AG04450 (cell line): Measurements from ENCODE around the gene ABHD17B. TPM values are rescaled to one million over a fixed set of nuclear protein-coding genes. Genes with fewer than 3 reads are reported as not detected.

Experiments
- CTCF ChIA-PET: fragments of 300-600, 350-600 bp; formaldehyde crosslinking; extraction: SDS; loops from one replicate; lab custom pipeline; 2022; ENCODE audit warnings: antibody characterized with exemption, inconsistent platforms; lab: Charles Lee
- POLR2A ChIA-PET: fragments of 350-600 bp; formaldehyde crosslinking; extraction: SDS; loops from one replicate; lab custom pipeline; 2021; ENCODE audit warnings: antibody characterized with exemption, inconsistent platforms; lab: Yijun Ruan, JAX
- DNase-seq: peaks from one replicate; pipeline ENCODE4 v3.0.0-alpha.2; 2011; ENCODE audit warnings: low read depth, low spot score
- H3K27ac ChIP-seq: one replicate; pipeline ENCODE4 v1.5.1; 2012; ENCODE audit warnings: low read depth, low read length, control low read depth
- H3K27me3 ChIP-seq: one replicate; pipeline ENCODE4 v1.6.0; 2012; ENCODE audit warnings: low read length; ENCODE audit not compliant: control insufficient read depth, insufficient read depth
- H3K4me3 ChIP-seq: 2 replicates; pipeline ENCODE4 v1.5.1; 2011; ENCODE audit warnings: mild to moderate bottlenecking, low read depth, low read length, control low read depth
- H3K9me3 ChIP-seq: 2 replicates; pipeline ENCODE4 v1.5.1; 2012; ENCODE audit warnings: low read length; ENCODE audit not compliant: control insufficient read depth, insufficient read depth
- CTCF ChIP-seq: IDR thresholded peaks from 2 replicates; pipeline ENCODE4 v1.5.1; 2011; ENCODE audit warnings: low read depth, low read length, control low read depth, inconsistent platforms
- polyA plus RNA-seq: library from polyadenylated mRNA; depleted of rRNA; stranded (reverse); fragments of >200 nt; gene quantifications from 2 replicates; pipeline ENCODE4 v1.2.3, GENCODE V29; 2011

The ABHD17B gene
- polyA plus RNA-seq, 1 experiment: 15.3 TPM

DNA sequence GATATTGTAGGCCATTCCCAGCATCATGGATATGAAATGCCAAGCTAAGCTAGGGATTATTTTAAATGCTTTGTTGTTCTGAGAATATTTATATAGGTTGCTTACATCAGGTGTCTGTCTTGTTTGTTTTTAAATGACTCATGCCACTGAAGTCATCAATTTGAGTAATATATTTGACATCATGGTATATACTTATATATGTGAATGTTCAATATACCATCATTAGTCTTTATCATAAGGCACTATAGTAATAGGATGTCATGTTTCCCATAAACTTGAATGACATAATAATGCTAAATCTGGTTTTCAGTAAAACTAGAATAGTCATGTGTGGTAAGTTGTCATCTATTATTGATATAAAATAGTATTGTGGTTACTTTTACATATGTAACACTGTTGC is 13.6 kb upstream of the ABHD17B start:
- Histone ChIP-seq H3K4me3 (no peak overlapping the region), H3K9me3 (no peaks in the 10 kb centered on the region), H3K27me3 (no peaks in the 10 kb centered on the region), H3K27ac (no peak overlapping the region)
- POLR2A ChIA-PET: interaction anchor here (3.2 kb wide), 1 partner anchor 13 kb away, joined by 17 read pairs; the partner anchor contains the start of genes ABHD17B and C9orf85
- TF ChIP-seq CTCF: no peak
- CTCF ChIA-PET: interaction anchor here (2.0 kb wide), 1 partner anchor 118 kb away, joined by 5 read pairs; no protein-coding TSS in a partner anchor
- DNase-seq: no peak

DNA sequence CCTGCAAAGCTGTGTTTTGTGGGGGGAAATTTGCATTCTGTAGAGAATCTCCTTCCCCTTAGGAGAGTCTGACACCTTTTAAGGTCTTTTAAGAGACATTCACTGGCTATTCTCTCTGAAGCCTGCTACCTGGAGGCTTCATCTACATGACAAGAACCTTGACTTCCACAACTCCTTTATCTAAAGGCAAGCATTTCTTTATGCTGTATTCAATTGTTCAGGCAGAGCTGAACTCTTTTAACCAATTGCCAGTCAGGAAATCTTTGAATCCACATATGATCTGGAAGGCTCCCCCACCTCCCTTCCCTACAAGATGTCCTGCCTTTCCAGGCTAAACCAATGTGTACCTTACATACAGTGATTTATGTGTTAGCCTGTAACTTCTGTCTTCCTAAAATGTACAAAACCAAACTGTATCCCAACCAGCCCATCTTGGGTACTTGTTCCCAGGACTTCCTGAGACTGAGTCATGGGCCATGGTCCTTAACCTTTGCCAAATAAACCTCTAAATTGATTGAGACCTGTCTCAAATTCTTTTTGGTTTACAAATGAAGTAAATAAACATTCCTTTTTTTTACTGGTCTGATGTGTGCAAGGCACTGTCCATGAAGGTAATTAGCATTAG is 10.3 kb upstream of the ABHD17B start:
- no peaks in the 10 kb centered on the region for H3K27me3 ChIP-seq
- CTCF ChIA-PET: no interaction called here
- POLR2A ChIA-PET: interaction anchor here (1.4 kb wide), 1 partner anchor 10 kb away, joined by 3 read pairs; the partner anchor contains the start of gene ABHD17B
- no peak overlapping the region for H3K27ac ChIP-seq
- H3K9me3 ChIP-seq: no peaks in the 10 kb centered on the region
- no peak for TF ChIP-seq CTCF
- DNase-seq: no peak
- H3K4me3 ChIP-seq: no peak overlapping the region

GRCh38 chr9:71920456-71921189 is 9.6 kb upstream of the ABHD17B start:
- no peak for TF ChIP-seq CTCF
- H3K27ac ChIP-seq: no peak overlapping the region
- H3K9me3 ChIP-seq: no peaks in the 10 kb centered on the region
- H3K27me3 ChIP-seq: no peaks in the 10 kb centered on the region
- H3K4me3 ChIP-seq: no peak overlapping the region
- ChIA-PET CTCF (interaction anchor here (1.2 kb wide), 1 partner anchor 102 kb away, joined by 3 read pairs; no protein-coding TSS in a partner anchor), POLR2A (interaction anchor here (1.4 kb wide), 1 partner anchor 10 kb away, joined by 3 read pairs; the partner anchor contains the start of gene ABHD17B)
- no peak for DNase-seq

DNA sequence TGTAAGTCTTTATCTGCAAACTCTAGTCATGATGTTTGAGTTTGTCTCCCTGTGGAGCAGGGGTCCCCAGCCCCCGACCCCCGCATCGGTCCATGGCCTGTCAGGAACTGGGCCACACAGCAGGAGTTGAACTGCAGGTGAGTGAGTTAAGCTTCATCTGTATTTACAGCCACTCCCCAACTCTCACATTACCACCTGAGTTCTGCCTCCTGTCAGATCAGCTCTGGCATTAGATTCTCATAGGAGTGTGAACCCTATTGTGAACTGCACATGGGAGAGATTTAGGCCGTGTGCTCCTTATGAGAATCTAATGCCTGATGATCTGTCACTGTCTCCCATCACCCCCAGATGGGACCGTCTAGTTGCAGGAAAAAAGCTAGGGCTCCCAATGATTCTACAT is 7.4 kb upstream of the ABHD17B start:
- H3K9me3 ChIP-seq: no peaks in the 10 kb centered on the region
- H3K27ac ChIP-seq: no peak overlapping the region
- no peak overlapping the region for H3K4me3 ChIP-seq
- DNase-seq: no peak
- TF ChIP-seq CTCF: no peak
- ChIA-PET POLR2A (no interaction called here), CTCF (no interaction called here)
- no peaks in the 10 kb centered on the region for H3K27me3 ChIP-seq
